ENCODE measurements around the gene NHEJ1.

NHEJ1 gene

DNA sequence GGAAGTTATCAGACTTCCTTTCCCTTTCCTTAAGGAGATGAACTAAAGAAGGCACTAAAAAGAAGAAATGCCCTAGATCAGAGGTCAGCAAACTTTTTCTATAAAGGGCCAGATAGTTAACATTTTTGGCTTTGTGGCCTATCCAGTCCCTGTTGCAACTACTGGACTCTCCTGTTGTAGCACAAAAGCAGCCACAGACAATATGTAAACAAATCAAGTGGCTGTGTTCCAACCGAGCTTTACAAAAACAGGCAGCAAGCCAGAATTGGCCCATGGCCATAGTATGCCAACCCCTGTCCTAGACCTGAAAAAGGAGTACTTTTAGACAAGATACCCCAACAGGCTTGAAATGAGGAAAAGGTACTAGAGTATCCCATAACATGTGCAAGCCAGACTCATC lies 10.9 kb downstream of the NHEJ1 start:
- H3K4me3 ChIP-seq (replicated peaks in 1 of 2; ENCODE audit: low read depth in 2 of 2, low read length in 2 of 2): no peak overlapping the region
- TF ChIP-seq, protein P1, sequence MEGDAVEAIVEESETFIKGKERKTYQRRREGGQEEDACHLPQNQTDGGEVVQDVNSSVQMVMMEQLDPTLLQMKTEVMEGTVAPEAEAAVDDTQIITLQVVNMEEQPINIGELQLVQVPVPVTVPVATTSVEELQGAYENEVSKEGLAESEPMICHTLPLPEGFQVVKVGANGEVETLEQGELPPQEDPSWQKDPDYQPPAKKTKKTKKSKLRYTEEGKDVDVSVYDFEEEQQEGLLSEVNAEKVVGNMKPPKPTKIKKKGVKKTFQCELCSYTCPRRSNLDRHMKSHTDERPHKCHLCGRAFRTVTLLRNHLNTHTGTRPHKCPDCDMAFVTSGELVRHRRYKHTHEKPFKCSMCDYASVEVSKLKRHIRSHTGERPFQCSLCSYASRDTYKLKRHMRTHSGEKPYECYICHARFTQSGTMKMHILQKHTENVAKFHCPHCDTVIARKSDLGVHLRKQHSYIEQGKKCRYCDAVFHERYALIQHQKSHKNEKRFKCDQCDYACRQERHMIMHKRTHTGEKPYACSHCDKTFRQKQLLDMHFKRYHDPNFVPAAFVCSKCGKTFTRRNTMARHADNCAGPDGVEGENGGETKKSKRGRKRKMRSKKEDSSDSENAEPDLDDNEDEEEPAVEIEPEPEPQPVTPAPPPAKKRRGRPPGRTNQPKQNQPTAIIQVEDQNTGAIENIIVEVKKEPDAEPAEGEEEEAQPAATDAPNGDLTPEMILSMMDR (IDR thresholded peaks at IDR 0.05; ENCODE audit: low read depth, low read length): no peak
- peak; percentile 29 to 43 for DNase-seq (ENCODE audit: low read depth in 2 of 2)

DNA sequence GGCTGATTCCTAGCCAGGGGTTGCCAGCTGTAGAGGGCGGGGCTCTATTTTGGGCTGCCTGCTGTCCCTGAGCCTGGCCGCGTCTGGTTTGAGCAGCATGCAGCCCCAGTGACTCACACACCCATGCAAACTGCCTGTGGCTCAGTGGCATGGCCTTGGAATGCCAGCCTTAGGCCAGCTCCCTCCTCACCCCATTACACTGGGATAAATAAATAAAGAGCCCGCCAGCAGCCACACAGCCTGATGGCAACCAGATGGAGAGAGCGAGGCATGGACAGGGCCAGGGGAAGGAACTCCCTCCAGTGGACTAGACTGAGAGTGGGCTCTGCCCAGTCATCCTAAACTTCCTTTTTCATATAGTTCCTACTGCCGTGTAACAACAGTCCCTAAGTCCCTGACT lies 18.3 kb downstream of the NHEJ1 start:
- TF ChIP-seq, protein P1 (IDR thresholded peaks at IDR 0.05; ENCODE audit: low read depth, low read length): peak; percentile 26
- peak; percentile 65 to 70 for DNase-seq (ENCODE audit: low read depth in 2 of 2)
- no peak overlapping the region for H3K4me3 ChIP-seq (replicated peaks in 1 of 2; ENCODE audit: low read depth in 2 of 2, low read length in 2 of 2)

GRCh38 chr2:219140722-219141121 lies 19.9 kb downstream of the NHEJ1 start:
- TF ChIP-seq, protein P1 (IDR thresholded peaks at IDR 0.05; ENCODE audit: low read depth, low read length): no peak
- H3K4me3 ChIP-seq (replicated peaks in 1 of 2; ENCODE audit: low read depth in 2 of 2, low read length in 2 of 2): no peak overlapping the region
- no peak for DNase-seq (ENCODE audit: low read depth in 2 of 2)

DNA sequence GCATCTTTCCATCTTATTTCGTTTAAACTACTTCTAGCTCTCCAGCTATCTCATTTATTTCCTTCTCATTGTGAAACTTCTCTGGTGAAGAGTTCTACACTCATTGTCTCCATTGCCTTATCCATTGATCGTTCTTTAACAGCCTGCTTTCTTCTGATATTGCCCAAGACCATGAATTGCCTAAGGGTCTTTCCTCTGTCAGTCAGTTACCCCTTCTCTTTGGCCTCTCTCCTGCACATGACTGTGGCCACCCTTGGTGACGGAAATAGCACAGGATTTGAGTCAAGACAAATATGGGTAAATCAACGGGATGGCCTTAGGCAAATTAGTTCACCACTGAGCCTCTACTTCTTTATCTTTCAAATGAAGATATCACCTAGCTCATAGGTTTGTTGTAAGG lies 26.6 kb downstream of the NHEJ1 start:
- H3K4me3 ChIP-seq (replicated peaks in 1 of 2; ENCODE audit: low read depth in 2 of 2, low read length in 2 of 2): no peak overlapping the region
- DNase-seq (ENCODE audit: low read depth in 2 of 2): no peak
- TF ChIP-seq, protein P1 (IDR thresholded peaks at IDR 0.05; ENCODE audit: low read depth, low read length): no peak

GRCh38 chr2:219131744-219132143 lies 28.9 kb downstream of the NHEJ1 start:
- no peak for DNase-seq (ENCODE audit: low read depth in 2 of 2)
- TF ChIP-seq, protein P1 (IDR thresholded peaks at IDR 0.05; ENCODE audit: low read depth, low read length): no peak
- no peak overlapping the region for H3K4me3 ChIP-seq (replicated peaks in 1 of 2; ENCODE audit: low read depth in 2 of 2, low read length in 2 of 2)

DNA sequence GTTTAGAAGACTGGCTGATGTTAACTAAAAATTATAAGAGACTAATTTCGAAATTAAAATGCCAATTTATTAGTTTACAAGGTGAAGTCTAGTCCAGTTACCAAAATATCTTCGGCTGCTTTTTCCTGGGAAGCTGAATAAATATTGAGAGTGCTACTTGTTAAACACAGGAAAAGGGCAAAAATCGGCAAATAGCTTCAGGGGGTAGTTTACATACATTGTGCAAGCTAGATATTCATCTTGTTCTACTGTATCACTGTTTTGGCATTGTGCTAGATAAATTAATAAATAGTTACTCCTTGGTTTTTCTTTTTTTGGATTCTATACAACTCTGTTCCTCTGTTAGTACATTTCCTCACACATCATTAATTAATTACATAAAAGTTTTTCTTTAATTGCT lies 29.3 kb downstream of the NHEJ1 start:
- DNase-seq (ENCODE audit: low read depth in 2 of 2): no peak
- no peak overlapping the region for H3K4me3 ChIP-seq (replicated peaks in 1 of 2; ENCODE audit: low read depth in 2 of 2, low read length in 2 of 2)
- TF ChIP-seq, protein P1 (IDR thresholded peaks at IDR 0.05; ENCODE audit: low read depth, low read length): no peak

GRCh38 chr2:219129589-219129988 lies 31.0 kb downstream of the NHEJ1 start:
- H3K4me3 ChIP-seq (replicated peaks in 1 of 2; ENCODE audit: low read depth in 2 of 2, low read length in 2 of 2): no peak overlapping the region
- DNase-seq (ENCODE audit: low read depth in 2 of 2): no peak
- TF ChIP-seq, protein P1 (IDR thresholded peaks at IDR 0.05; ENCODE audit: low read depth, low read length): no peak
